Peyer's patch (tissue), 4 donors: ENCODE results near the gene VSIG10L2. TPM values are rescaled to one million over a fixed set of nuclear protein-coding genes. Genes with fewer than 3 reads are reported as not detected.

Experiments
- DNase-seq, 3 donors: peaks; one replicate each; pipeline ENCODE4 v3.0.0-alpha.2; 2017 to 2019
- H3K27ac ChIP-seq, 4 donors: fragments of 200-600 bp; sonication (generic); one replicate each; pipeline ENCODE4 v1.5.1; 2016 to 2019
- H3K27me3 ChIP-seq, 2 donors: fragments of 200-600 bp; sonication (generic); one replicate each; pipeline ENCODE4 v1.5.1; 2019
- H3K36me3 ChIP-seq, 3 donors: fragments of 200-600 bp; sonication (generic); one replicate each; pipeline ENCODE4 v1.5.1; 2016 to 2019
- H3K4me1 ChIP-seq, 4 donors: fragments of 200-600 bp; sonication (generic); one replicate each; pipeline ENCODE4 v1.5.1; 2016 to 2019
- H3K4me3 ChIP-seq, 4 donors: fragments of 200-600 bp; sonication (generic); 1 replicate in 3 of 4; 2 replicates in 1 of 4; pipeline ENCODE4 v1.5.1; 2016 to 2019; ENCODE audit warnings: mild to moderate bottlenecking in 1 of 4
- H3K9me3 ChIP-seq, 4 donors: fragments of 200-600 bp; sonication (generic); one replicate each; pipeline ENCODE4 v1.5.1; 2016 to 2019; ENCODE audit warnings: mild to moderate bottlenecking in 1 of 4
- POLR2A ChIP-seq, 2 donors: fragments of 450-650 bp; IDR thresholded peaks; one replicate each; pipeline ENCODE4 v1.5.1; 2017; ENCODE audit warnings: antibody characterized with exemption in 2 of 2, mild to moderate bottlenecking in 2 of 2, moderate library complexity in 2 of 2
- total RNA-seq, 4 donors: library from RNA; depleted of rRNA; stranded (reverse); fragments of >200 nt; gene quantifications; one replicate each; pipeline ENCODE4 v1.1.0, GENCODE V29; 2016
- TF ChIP-seq, protein P1 (sequence below), 6 experiments: fragments of 450-650 bp in 4 of 6; fragments of 200-600 bp in 2 of 6; sonication (generic) in 1 of 6; IDR thresholded peaks; one replicate each; pipeline ENCODE4 v1.5.1; 2017 to 2019; ENCODE audit warnings: antibody characterized with exemption in 6 of 6, mild to moderate bottlenecking in 3 of 6, moderate library complexity in 1 of 6

The VSIG10L2 gene
- total RNA-seq, result not detected

DNA sequence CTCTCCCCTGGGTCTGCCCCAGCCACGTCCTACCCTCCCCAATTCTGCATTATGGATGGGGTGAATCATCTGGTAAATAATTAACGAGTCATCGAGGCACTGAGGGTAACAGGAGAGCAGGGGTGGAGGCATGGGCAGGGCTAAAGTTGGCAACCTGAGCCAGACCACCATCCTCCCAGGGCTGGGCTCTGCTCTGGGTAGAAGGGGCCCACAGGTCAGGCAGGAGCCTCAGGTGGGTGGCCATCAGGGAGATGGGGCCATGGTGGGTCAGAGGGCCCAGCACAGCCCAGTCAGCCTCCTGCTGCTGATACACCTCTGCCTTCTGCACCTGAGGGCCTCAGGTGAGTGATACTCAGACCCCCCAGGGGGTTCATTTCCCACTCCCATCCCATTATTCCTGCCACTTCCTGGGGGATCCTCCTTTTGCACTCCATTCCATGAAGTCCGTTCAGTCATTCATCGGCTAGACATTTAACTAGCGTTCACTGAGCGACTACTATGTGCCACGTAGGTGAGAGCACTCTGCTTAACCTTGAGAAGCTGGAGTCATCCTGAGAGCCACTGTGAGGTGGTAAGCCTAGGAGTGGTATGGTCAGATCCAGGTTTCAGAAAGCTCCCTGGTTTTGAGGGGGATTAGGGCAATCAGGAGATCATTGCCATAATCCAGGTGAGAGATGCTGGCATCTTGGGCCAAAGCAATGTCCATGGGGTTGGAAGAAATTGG, at the start of gene VSIG10L2:
Gene VSIG10L2 (plus strand): TSS at position 248 of the 724 bp plus-strand sequence. CDS start 12 bp downstream, at position 260.
- DNase-seq, result no peak
- H3K36me3 ChIP-seq, result no peaks in the 10 kb centered on the region
- H3K27me3 ChIP-seq, result no peaks in the 10 kb centered on the region
- H3K9me3 ChIP-seq, result no peaks in the 10 kb centered on the region
- peaks cover 0 to 3% (median 0%) of the 10 kb centered on the region in 4 donors for H3K4me1 ChIP-seq
- no peak within 1 kb of the TSS for H3K4me3 ChIP-seq
- no peak within 1 kb of the TSS for H3K27ac ChIP-seq
- TF ChIP-seq, protein P1, sequence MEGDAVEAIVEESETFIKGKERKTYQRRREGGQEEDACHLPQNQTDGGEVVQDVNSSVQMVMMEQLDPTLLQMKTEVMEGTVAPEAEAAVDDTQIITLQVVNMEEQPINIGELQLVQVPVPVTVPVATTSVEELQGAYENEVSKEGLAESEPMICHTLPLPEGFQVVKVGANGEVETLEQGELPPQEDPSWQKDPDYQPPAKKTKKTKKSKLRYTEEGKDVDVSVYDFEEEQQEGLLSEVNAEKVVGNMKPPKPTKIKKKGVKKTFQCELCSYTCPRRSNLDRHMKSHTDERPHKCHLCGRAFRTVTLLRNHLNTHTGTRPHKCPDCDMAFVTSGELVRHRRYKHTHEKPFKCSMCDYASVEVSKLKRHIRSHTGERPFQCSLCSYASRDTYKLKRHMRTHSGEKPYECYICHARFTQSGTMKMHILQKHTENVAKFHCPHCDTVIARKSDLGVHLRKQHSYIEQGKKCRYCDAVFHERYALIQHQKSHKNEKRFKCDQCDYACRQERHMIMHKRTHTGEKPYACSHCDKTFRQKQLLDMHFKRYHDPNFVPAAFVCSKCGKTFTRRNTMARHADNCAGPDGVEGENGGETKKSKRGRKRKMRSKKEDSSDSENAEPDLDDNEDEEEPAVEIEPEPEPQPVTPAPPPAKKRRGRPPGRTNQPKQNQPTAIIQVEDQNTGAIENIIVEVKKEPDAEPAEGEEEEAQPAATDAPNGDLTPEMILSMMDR (IDR thresholded peaks at IDR 0.05), result no peak
- no peak for TF ChIP-seq POLR2A (IDR thresholded peaks at IDR 0.05)

- no peak for DNase-seq
- TF ChIP-seq POLR2A (IDR thresholded peaks at IDR 0.05), result no peak
- TF ChIP-seq, protein P1 (IDR thresholded peaks at IDR 0.05), result no peak
- H3K4me1 ChIP-seq, result peaks cover 0 to 22% (median 6%) of the 10 kb centered on the region in 4 donors
- H3K27ac ChIP-seq, result no peak overlapping the region
- H3K36me3 ChIP-seq, result peaks cover 0 to 15% (median 0%) of the 10 kb centered on the region in 3 donors
- no peaks in the 10 kb centered on the region for H3K9me3 ChIP-seq
- peak overlapping the region in 1 of 4 donors; percentile 67 for H3K4me3 ChIP-seq
- peaks cover 0 to 7% of the 10 kb centered on the region in 2 donors for H3K27me3 ChIP-seq
Measured at GRCh38 chr11:125901872-125902271, 44.0 kb upstream of the VSIG10L2 start.

DNA sequence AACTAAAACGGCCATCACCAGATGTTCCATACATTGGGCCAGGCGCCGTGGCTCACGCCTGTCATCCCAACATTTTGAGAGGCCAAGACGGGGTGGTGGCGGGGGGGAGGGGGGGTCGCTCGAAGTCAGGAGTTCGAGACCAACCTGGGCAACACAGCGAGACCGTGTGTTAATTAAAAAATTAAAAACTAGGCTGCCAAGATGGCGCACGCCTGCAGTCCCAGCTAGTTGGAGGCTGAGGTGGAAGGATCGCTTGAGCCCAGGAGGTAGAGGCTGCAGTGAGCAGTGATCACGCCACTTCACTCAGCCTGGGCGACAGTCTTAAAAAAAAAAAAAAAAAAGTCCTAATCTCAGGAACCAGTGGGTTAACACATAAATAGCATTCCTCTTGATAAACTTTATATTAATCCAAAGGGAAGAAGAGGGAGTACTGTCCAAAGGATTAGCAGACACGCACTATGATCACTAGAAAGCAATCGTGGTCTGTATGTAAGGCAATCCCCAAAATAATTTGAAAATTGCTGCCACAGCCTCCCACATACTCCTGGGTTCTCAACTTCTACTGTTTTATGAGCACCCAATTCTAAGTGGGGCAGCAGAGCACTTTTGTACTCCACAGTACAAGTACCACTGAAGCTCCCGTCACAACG, 43.4 kb upstream of the VSIG10L2 start:
- H3K27ac ChIP-seq, result peak overlapping the region; percentile 66 to 77 (median 70)
- H3K36me3 ChIP-seq, result peaks cover 0 to 15% (median 0%) of the 10 kb centered on the region in 3 donors
- H3K4me1 ChIP-seq, result peaks cover 0 to 22% (median 6%) of the 10 kb centered on the region in 4 donors
- peaks cover 0 to 7% of the 10 kb centered on the region in 2 donors for H3K27me3 ChIP-seq
- no peaks in the 10 kb centered on the region for H3K9me3 ChIP-seq
- no peak for DNase-seq
- TF ChIP-seq, protein P1 (IDR thresholded peaks at IDR 0.05), result no peak
- no peak for TF ChIP-seq POLR2A (IDR thresholded peaks at IDR 0.05)
- H3K4me3 ChIP-seq, result peak overlapping the region; percentile 48 to 67 (median 58)

- Histone ChIP-seq H3K4me3 (peak within 1 kb of the TSS; percentile 48 to 67 (median 58)), H3K4me1 (peaks cover 0 to 22% (median 6%) of the 10 kb centered on the region in 4 donors), H3K9me3 (no peaks in the 10 kb centered on the region), H3K27ac (peak within 1 kb of the TSS; percentile 66 to 77 (median 70)), H3K27me3 (peaks cover 0 to 7% of the 10 kb centered on the region in 2 donors), H3K36me3 (peaks cover 0 to 15% (median 0%) of the 10 kb centered on the region in 3 donors)
- TF ChIP-seq, protein P1 (IDR thresholded peaks at IDR 0.05), result no peak
- TF ChIP-seq POLR2A (IDR thresholded peaks at IDR 0.05), result peak; percentile 31 to 42
- DNase-seq, result peak; percentile 88 to 95 (median 88)
Measured at GRCh38 chr11:125902927-125903710, 42.7 kb upstream of the VSIG10L2 start, which contains the start of gene PUS3. Gene PUS3, minus strand, starts transcription at chr11:125903206. Its CDS starts 6,922 bp downstream, at chr11:125896284.
